Measurements from ENCODE around the gene IQSEC1. TPM values are rescaled to one million over a fixed set of nuclear protein-coding genes. Genes with fewer than 3 reads are reported as not detected.

IQSEC1 gene
- total RNA-seq, 1 donor from 2014 or later: 41.7 TPM

- peaks cover 6% of the 10 kb centered on the region for H3K9me3 Mint-ChIP-seq
- peaks cover 6% of the 10 kb centered on the region for H3K36me3 Mint-ChIP-seq
- no peak overlapping the region for H3K4me3 Mint-ChIP-seq
- H3K27me3 Mint-ChIP-seq (ENCODE audit: low read depth): no peaks in the 10 kb centered on the region
- H3K4me1 Mint-ChIP-seq: peaks cover 5% of the 10 kb centered on the region
- H3K27ac Mint-ChIP-seq: no peak overlapping the region
- DNase-seq (ENCODE audit: low spot score in 2 of 2, unreplicated experiment in 2 of 2): no peak
- TF ChIP-seq CTCF (IDR thresholded peaks at IDR 0.05; ENCODE audit: unreplicated experiment): no peak
Observed at GRCh38 chr3:12985148-12985547, 88.1 kb downstream of the IQSEC1 start.

GRCh38 chr3:12984023-12984823 lies 89.0 kb downstream of the IQSEC1 start:
- H3K27ac Mint-ChIP-seq: no peak overlapping the region

GRCh38 chr3:12983319-12983718 lies 89.9 kb downstream of the IQSEC1 start:
- no peak for DNase-seq (ENCODE audit: low spot score in 2 of 2, unreplicated experiment in 2 of 2)
- Mint-ChIP-seq H3K4me1 (peaks cover 8% of the 10 kb centered on the region), H3K9me3 (peaks cover 6% of the 10 kb centered on the region), H3K27me3 (ENCODE audit: low read depth) (no peaks in the 10 kb centered on the region), H3K36me3 (peaks cover 6% of the 10 kb centered on the region), H3K27ac (no peak overlapping the region), H3K4me3 (no peak overlapping the region)
- no peak for TF ChIP-seq CTCF (IDR thresholded peaks at IDR 0.05; ENCODE audit: unreplicated experiment)

More at GRCh38 chr3:12984023-12984823, 89.0 kb downstream of the IQSEC1 start:
- Mint-ChIP-seq H3K4me1 (peaks cover 5% of the 10 kb centered on the region), H3K36me3 (peaks cover 6% of the 10 kb centered on the region), H3K4me3 (no peak overlapping the region), H3K27me3 (ENCODE audit: low read depth) (no peaks in the 10 kb centered on the region), H3K9me3 (peaks cover 6% of the 10 kb centered on the region)
- peak; percentile 31 for TF ChIP-seq CTCF (IDR thresholded peaks at IDR 0.05; ENCODE audit: unreplicated experiment)
- peak in 1 of 2 experiments; percentile 63 for DNase-seq (ENCODE audit: low spot score in 2 of 2, unreplicated experiment in 2 of 2)

- Mint-ChIP-seq H3K9me3 (peaks cover 6% of the 10 kb centered on the region), H3K36me3 (peaks cover 6% of the 10 kb centered on the region)
Observed at GRCh38 chr3:12982619-12983101, 90.6 kb downstream of the IQSEC1 start.

More at GRCh38 chr3:12982619-12983101, 90.6 kb downstream of the IQSEC1 start:
- Mint-ChIP-seq H3K4me3 (no peak overlapping the region), H3K4me1 (peaks cover 10% of the 10 kb centered on the region), H3K27me3 (ENCODE audit: low read depth) (no peaks in the 10 kb centered on the region), H3K27ac (no peak overlapping the region)
- no peak for TF ChIP-seq CTCF (IDR thresholded peaks at IDR 0.05; ENCODE audit: unreplicated experiment)
- DNase-seq (ENCODE audit: low spot score in 2 of 2, unreplicated experiment in 2 of 2): no peak

All from mesothelial cell of epicardium (in vitro differentiated cells).